Smooth muscle cell (in vitro differentiated cells): Measurements from ENCODE around the gene DNAJC13. TPM values are rescaled to one million over a fixed set of nuclear protein-coding genes. Genes with fewer than 3 reads are reported as not detected.

Experiments
- polyA plus RNA-seq: library from polyadenylated mRNA; unstranded; fragments of >200 nt; fragmentation: Nextera tagmentation; extraction: Ambion mirVana; gene quantifications from 2 replicates; pipeline ENCODE4 v1.2.1, GENCODE V29; 2016
- total RNA-seq: library from RNA; depleted of rRNA; stranded (reverse); fragments of >200 nt; gene quantifications from 2 replicates; pipeline ENCODE4 v1.2.3, GENCODE V29; 2014

The DNAJC13 gene
- total and polyA plus RNA-seq, 2 experiments from 2014 or later: 11.1 to 47.9 TPM

Other genes starting within 250 kb of the DNAJC13 start
- 32.5 and 36.6 TPM in 2 replicates for gene ACP3, start 100.1 kb upstream of the DNAJC13 start, total RNA-seq
- gene ACP3, start 100.1 kb upstream of the DNAJC13 start, polyA plus RNA-seq: 27.0 and 35.8 TPM in 2 replicates
- gene ACKR4, start 179.8 kb downstream of the DNAJC13 start, total RNA-seq: not detected in 2 replicates
- gene ACKR4, start 179.8 kb downstream of the DNAJC13 start, polyA plus RNA-seq: not detected in 2 replicates
- gene ACAD11, start 242.3 kb downstream of the DNAJC13 start, total RNA-seq: 24.8 and 32.0 TPM in 2 replicates
- 22.2 and 28.3 TPM in 2 replicates for gene ACAD11, start 242.3 kb downstream of the DNAJC13 start, polyA plus RNA-seq
- gene UBA5, start 242.8 kb downstream of the DNAJC13 start, total RNA-seq: 36.0 and 46.7 TPM in 2 replicates
- gene UBA5, start 242.8 kb downstream of the DNAJC13 start, polyA plus RNA-seq: 43.7 and 46.0 TPM in 2 replicates